NCI-H446 (cell line): ENCODE measurements around the gene MTTP.

Experiments used
- DNase-seq, 2 experiments: peaks; one replicate each; lab custom pipeline; 2025; lab: John Stamatoyannopoulos, UW

The MTTP gene

GRCh38 chr4:99670409-99671073 is 95.9 kb downstream of the MTTP start:
- DNase-seq = no peak
